ENCODE results near the gene CITED4.
"Not testable (repeated sequence)": the region's sequence is repeated elsewhere in the genome, so short reads cannot be mapped to it uniquely, and the experiment has no call there.

Gene CITED4

DNA sequence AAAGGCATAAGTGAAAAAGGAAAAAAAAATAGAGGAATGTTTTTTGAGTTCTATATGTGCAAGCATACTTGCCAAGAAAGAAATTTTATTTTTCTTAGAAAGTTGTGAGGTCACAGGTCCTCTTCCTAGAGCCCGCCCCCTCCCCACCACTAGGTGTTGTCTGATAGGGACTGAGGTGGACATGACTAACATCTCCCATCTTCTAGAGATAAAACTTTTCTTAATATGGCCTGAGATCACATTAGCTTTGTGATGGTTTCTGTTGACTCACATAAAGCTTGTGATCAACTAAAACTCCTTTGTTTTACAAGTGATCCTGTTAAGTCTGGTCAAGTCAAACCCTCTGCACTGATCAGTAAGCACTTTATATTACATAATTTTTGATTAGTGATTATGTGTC, 33.4 kb upstream of the CITED4 start:
- no peak for TF ChIP-seq EZH2 (IDR thresholded peaks at IDR 0.05; ENCODE audit: borderline replicate concordance, low read length)
- no peak for TF ChIP-seq CTCF (IDR thresholded peaks at IDR 0.05; ENCODE audit: low read length)
- no peak overlapping the region for H3K9ac ChIP-seq (ENCODE audit: low read length)
- H3F3A ChIP-seq (ENCODE audit: insufficient read depth, low read length) = no peaks in the 10 kb centered on the region
- H3K79me2 ChIP-seq (ENCODE audit: insufficient read depth, low read length) = no peaks in the 10 kb centered on the region
- H3K4me3 ChIP-seq (ENCODE audit: low read depth, low read length, poor library complexity, severe bottlenecking) = no peak overlapping the region
- H3K27ac ChIP-seq (ENCODE audit: low read depth, low read length, poor library complexity, severe bottlenecking) = no peak overlapping the region
- H3K4me2 ChIP-seq (ENCODE audit: low read length) = no peak overlapping the region
- H3K9me2 ChIP-seq (ENCODE audit: low read depth, low read length) = no peaks in the 10 kb centered on the region
- no peaks in the 10 kb centered on the region for H4K20me1 ChIP-seq (ENCODE audit: insufficient read depth, low read length)
- peaks cover 11% of the 10 kb centered on the region; the same call in 1 of the 2 replicates for H3K9me3 ChIP-seq (ENCODE audit: low read length)
- H3K36me3 ChIP-seq (ENCODE audit: insufficient read depth, low read length) = no peaks in the 10 kb centered on the region; the same call in 1 of the 2 replicates
- H3K4me1 ChIP-seq (ENCODE audit: insufficient read depth, low read length, severe bottlenecking) = no peaks in the 10 kb centered on the region
- no peaks in the 10 kb centered on the region for H3K27me3 ChIP-seq (ENCODE audit: insufficient read depth, low read length)
- no peak overlapping the region for H2AFZ ChIP-seq (ENCODE audit: low read length)

GRCh38 chr1:40894858-40895257, 32.7 kb upstream of the CITED4 start:
- not testable (repeated sequence) for H3K4me3 ChIP-seq (ENCODE audit: low read depth, low read length, poor library complexity, severe bottlenecking); H3K36me3 ChIP-seq (ENCODE audit: insufficient read depth, low read length); H3K27me3 ChIP-seq (ENCODE audit: insufficient read depth, low read length); H3K9ac ChIP-seq (ENCODE audit: low read length); H3K79me2 ChIP-seq (ENCODE audit: insufficient read depth, low read length); H3K4me2 ChIP-seq (ENCODE audit: low read length); H2AFZ ChIP-seq (ENCODE audit: low read length); H3F3A ChIP-seq (ENCODE audit: insufficient read depth, low read length); H4K20me1 ChIP-seq (ENCODE audit: insufficient read depth, low read length); H3K27ac ChIP-seq (ENCODE audit: low read depth, low read length, poor library complexity, severe bottlenecking); H3K4me1 ChIP-seq (ENCODE audit: insufficient read depth, low read length, severe bottlenecking); H3K9me2 ChIP-seq (ENCODE audit: low read depth, low read length)
- H3K9me3 ChIP-seq (ENCODE audit: low read length) = peaks cover 11% of the 10 kb centered on the region; the same call in 1 of the 2 replicates

- H3K4me2 ChIP-seq (ENCODE audit: low read length) = no peak overlapping the region
- H2AFZ ChIP-seq (ENCODE audit: low read length) = no peak overlapping the region
- no peaks in the 10 kb centered on the region for H3K9me2 ChIP-seq (ENCODE audit: low read depth, low read length)
- H3K79me2 ChIP-seq (ENCODE audit: insufficient read depth, low read length) = no peaks in the 10 kb centered on the region
- H4K20me1 ChIP-seq (ENCODE audit: insufficient read depth, low read length) = no peaks in the 10 kb centered on the region
- TF ChIP-seq CTCF (IDR thresholded peaks at IDR 0.05; ENCODE audit: low read length) (no peak), EZH2 (IDR thresholded peaks at IDR 0.05; ENCODE audit: borderline replicate concordance, low read length) (no peak)
- no peaks in the 10 kb centered on the region for H3K27me3 ChIP-seq (ENCODE audit: insufficient read depth, low read length)
- peaks cover 11% of the 10 kb centered on the region; the same call in 1 of the 2 replicates for H3K9me3 ChIP-seq (ENCODE audit: low read length)
- H3K4me3 ChIP-seq (ENCODE audit: low read depth, low read length, poor library complexity, severe bottlenecking) = no peak overlapping the region
- H3K4me1 ChIP-seq (ENCODE audit: insufficient read depth, low read length, severe bottlenecking) = no peaks in the 10 kb centered on the region
- no peak overlapping the region for H3K9ac ChIP-seq (ENCODE audit: low read length)
- H3K27ac ChIP-seq (ENCODE audit: low read depth, low read length, poor library complexity, severe bottlenecking) = no peak overlapping the region
- H3K36me3 ChIP-seq (ENCODE audit: insufficient read depth, low read length) = no peaks in the 10 kb centered on the region; the same call in 1 of the 2 replicates
- H3F3A ChIP-seq (ENCODE audit: insufficient read depth, low read length) = no peaks in the 10 kb centered on the region
These were observed 32.3 kb upstream of the CITED4 start for GRCh38 chr1:40894455-40894854.

DNA sequence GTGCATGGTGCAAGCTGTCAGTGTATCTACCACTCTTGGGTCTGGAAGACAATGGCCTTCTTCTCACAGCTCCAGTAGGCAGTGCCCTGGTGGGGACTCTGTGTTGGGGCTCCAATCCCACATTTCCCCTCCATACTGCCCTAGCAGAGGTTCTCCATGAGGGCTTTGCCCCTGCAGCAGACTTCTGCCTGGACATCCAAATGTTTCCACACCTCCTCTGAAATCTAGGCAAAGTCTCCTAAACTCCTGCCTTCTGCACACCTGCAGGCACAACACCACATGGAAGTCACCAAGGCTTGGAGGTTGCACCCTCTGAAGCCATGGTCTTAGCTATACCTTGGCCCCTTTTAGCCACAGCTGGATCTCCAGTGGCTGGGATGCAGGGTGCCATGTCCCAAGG, 31.8 kb upstream of the CITED4 start:
- TF ChIP-seq CTCF (IDR thresholded peaks at IDR 0.05; ENCODE audit: low read length) = no peak
- no peak for TF ChIP-seq EZH2 (IDR thresholded peaks at IDR 0.05; ENCODE audit: borderline replicate concordance, low read length)
- H4K20me1 ChIP-seq (ENCODE audit: insufficient read depth, low read length) = no peaks in the 10 kb centered on the region

More for the DNA sequence above, 31.8 kb upstream of the CITED4 start:
- H3K9ac ChIP-seq (ENCODE audit: low read length) = no peak overlapping the region
- H3K4me1 ChIP-seq (ENCODE audit: insufficient read depth, low read length, severe bottlenecking) = no peaks in the 10 kb centered on the region
- no peak overlapping the region for H3K27ac ChIP-seq (ENCODE audit: low read depth, low read length, poor library complexity, severe bottlenecking)
- peaks cover 11% of the 10 kb centered on the region; the same call in 1 of the 2 replicates for H3K9me3 ChIP-seq (ENCODE audit: low read length)
- no peaks in the 10 kb centered on the region; the same call in 1 of the 2 replicates for H3K36me3 ChIP-seq (ENCODE audit: insufficient read depth, low read length)
- H3K79me2 ChIP-seq (ENCODE audit: insufficient read depth, low read length) = no peaks in the 10 kb centered on the region
- H2AFZ ChIP-seq (ENCODE audit: low read length) = no peak overlapping the region
- H3K4me3 ChIP-seq (ENCODE audit: low read depth, low read length, poor library complexity, severe bottlenecking) = no peak overlapping the region
- no peaks in the 10 kb centered on the region for H3K9me2 ChIP-seq (ENCODE audit: low read depth, low read length)
- H3F3A ChIP-seq (ENCODE audit: insufficient read depth, low read length) = no peaks in the 10 kb centered on the region
- no peak overlapping the region for H3K4me2 ChIP-seq (ENCODE audit: low read length)
- no peaks in the 10 kb centered on the region for H3K27me3 ChIP-seq (ENCODE audit: insufficient read depth, low read length)
